ENCODE measurements around the gene PAQR9. TPM values are rescaled to one million over a fixed set of nuclear protein-coding genes. Genes with fewer than 3 reads are reported as not detected.

Gene PAQR9
- total RNA-seq, 2 donors from 2014 or later: not detected

DNA sequence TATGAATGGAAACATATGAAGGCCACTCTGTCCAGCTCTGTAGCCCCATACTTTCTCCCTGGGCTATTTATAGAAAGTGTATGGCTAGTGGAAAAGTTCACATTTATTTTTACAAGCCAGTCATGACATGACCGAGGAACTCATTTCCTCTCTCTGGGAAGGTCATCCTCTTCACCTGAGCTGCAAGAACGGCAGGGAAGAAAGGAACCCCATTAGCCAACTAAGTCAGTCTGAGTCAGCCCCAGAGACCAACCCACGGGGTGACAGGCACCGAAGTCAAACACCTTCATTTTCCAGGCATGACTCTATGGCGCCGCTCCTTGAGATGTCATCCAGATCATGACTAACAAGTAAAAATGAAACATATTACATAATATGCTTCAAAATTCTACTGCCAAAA is 4.8 kb downstream of the PAQR9 start:
- no peak overlapping the region for H3K9ac ChIP-seq (ENCODE audit: low read depth in 2 of 2, low read length in 2 of 2)
- no peaks in the 10 kb centered on the region for H3K9me3 ChIP-seq
- no peak overlapping the region for H3K4me3 ChIP-seq
- H3K36me3 ChIP-seq: no peaks in the 10 kb centered on the region
- H3K4me1 ChIP-seq: no peaks in the 10 kb centered on the region
- TF ChIP-seq, protein P1, sequence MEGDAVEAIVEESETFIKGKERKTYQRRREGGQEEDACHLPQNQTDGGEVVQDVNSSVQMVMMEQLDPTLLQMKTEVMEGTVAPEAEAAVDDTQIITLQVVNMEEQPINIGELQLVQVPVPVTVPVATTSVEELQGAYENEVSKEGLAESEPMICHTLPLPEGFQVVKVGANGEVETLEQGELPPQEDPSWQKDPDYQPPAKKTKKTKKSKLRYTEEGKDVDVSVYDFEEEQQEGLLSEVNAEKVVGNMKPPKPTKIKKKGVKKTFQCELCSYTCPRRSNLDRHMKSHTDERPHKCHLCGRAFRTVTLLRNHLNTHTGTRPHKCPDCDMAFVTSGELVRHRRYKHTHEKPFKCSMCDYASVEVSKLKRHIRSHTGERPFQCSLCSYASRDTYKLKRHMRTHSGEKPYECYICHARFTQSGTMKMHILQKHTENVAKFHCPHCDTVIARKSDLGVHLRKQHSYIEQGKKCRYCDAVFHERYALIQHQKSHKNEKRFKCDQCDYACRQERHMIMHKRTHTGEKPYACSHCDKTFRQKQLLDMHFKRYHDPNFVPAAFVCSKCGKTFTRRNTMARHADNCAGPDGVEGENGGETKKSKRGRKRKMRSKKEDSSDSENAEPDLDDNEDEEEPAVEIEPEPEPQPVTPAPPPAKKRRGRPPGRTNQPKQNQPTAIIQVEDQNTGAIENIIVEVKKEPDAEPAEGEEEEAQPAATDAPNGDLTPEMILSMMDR (IDR thresholded peaks at IDR 0.05): no peak
- no peak overlapping the region for H3K27ac ChIP-seq
- no peak for DNase-seq
- peaks cover 31% of the 10 kb centered on the region for H3K27me3 ChIP-seq
- intact Hi-C loops (cut with DNase I): no loop called here

DNA sequence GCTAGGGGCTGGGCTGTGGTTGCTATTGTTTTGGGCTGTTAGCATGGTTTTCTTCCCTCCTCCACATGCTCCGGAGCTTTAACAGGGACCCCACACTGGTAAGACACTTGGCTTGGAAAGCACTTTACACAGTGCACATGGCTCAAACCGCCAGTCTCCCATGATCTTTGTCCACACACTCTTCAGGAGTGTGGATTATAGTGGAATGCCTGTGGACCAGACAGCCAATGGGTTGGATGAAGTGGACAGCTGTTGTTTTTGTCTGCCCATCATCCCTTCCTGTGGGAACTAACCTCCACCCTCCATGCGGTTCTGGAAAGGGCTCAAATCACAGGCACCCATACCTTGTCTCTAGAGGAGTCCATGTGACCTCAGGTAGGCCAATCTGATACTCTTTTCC is 10.0 kb downstream of the PAQR9 start:
- DNase-seq: no peak
- H3K36me3 ChIP-seq: no peaks in the 10 kb centered on the region
- no peak overlapping the region for H3K4me3 ChIP-seq
- intact Hi-C loops (cut with DNase I): no loop called here
- TF ChIP-seq, protein P1 (IDR thresholded peaks at IDR 0.05): no peak
- H3K27me3 ChIP-seq: peaks cover 3% of the 10 kb centered on the region
- no peaks in the 10 kb centered on the region for H3K4me1 ChIP-seq
- no peak overlapping the region for H3K9ac ChIP-seq (ENCODE audit: low read depth in 2 of 2, low read length in 2 of 2)
- no peaks in the 10 kb centered on the region for H3K9me3 ChIP-seq
- H3K27ac ChIP-seq: no peak overlapping the region

DNA sequence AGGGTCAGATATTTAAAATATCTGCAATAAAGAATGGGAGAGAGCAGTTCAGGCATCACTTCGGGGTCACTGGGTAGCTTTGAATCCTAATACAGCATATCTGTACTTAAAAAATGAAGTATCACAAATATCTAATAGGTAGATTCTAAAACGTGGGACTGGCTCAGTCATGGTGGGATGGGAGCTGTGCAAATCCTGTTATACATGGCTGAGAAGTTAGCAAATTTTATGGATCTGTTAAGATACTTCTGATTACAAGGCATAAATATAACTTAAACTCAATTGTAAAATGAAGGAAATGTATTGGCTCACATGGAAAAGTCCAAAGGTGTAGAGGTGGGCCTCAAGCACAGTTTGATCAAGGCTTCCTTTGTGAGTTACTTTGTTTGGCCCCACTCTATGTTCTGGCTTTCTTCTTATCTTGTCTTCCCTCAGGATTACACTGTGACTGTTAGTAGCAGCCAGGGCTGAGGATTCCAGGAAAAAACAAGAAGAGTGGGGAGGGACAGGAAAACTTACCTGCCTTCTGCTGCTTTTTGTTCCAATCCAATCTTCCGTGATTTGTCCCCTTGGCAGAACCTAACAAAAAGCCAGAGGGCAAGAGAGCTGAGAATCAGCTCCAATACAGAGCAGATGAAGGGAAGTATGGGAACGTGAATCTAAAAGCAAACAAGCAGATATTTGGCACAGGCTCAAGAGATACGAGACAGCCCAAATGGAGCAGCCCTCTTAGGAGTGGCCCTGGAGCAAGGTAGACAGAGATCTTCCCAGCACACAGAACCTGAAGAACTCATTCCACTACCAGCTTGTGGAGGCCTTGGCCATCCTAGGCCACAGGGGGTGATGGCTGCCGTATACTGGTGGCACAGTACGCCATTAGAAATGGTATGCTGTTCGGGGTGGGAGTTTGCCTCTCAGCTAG is 10.9 kb downstream of the PAQR9 start:
- TF ChIP-seq, protein P1 (IDR thresholded peaks at IDR 0.05): no peak
- Histone ChIP-seq H3K4me3 (no peak overlapping the region), H3K27me3 (no peaks in the 10 kb centered on the region), H3K4me1 (no peaks in the 10 kb centered on the region), H3K36me3 (no peaks in the 10 kb centered on the region), H3K9me3 (no peaks in the 10 kb centered on the region), H3K9ac (ENCODE audit: low read depth in 2 of 2, low read length in 2 of 2) (no peak overlapping the region), H3K27ac (no peak overlapping the region)
- intact Hi-C loops (cut with DNase I): no loop called here
- no peak for DNase-seq

DNA sequence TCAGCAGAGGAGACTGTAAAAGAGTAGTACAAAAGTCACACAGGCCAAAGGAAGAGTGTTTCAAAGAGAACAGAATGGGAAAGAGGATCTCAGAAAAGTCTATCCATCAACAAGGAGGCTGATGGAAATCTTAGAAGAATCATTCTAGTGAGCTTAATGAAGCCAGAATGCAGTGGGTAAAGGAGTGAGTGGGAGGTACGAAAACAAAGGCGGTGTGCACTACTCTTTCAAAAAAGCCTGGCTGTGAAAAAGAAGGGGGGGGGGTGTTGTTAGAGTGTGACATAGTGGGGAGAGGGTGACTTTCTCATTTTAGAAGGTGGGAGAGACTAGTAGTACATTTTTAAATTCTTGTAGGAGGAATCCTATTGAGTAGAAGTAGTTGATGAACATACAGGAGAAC is 11.7 kb downstream of the PAQR9 start:
- TF ChIP-seq, protein P1 (IDR thresholded peaks at IDR 0.05): no peak
- Histone ChIP-seq H3K9me3 (no peaks in the 10 kb centered on the region), H3K9ac (ENCODE audit: low read depth in 2 of 2, low read length in 2 of 2) (no peak overlapping the region), H3K4me1 (no peaks in the 10 kb centered on the region), H3K27ac (no peak overlapping the region), H3K27me3 (peaks cover 5% of the 10 kb centered on the region), H3K4me3 (no peak overlapping the region), H3K36me3 (no peaks in the 10 kb centered on the region)
- DNase-seq: no peak
- intact Hi-C loops (cut with DNase I): no loop called here

DNA sequence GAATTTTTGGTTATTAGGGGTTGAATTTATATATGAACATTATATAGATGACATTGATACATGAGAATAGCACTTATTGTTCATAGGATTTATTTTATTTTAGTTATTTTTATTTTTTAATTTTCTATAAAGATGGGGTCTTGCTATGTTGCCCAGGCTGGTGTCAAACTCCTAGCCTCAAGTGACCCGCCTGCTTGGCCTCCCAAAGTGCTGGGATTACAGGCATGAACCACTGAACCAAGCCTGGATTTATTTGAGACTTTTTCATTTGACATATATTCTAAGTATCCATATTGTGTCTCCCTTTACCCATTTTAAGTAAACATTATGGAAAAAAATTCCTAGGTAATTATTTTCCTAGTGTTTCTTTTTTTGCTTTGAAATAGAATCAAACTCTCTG is 12.5 kb downstream of the PAQR9 start:
- intact Hi-C loops (cut with DNase I): no loop called here
- DNase-seq: no peak
- Histone ChIP-seq H3K9me3 (no peaks in the 10 kb centered on the region), H3K36me3 (no peaks in the 10 kb centered on the region), H3K27ac (no peak overlapping the region), H3K4me1 (no peaks in the 10 kb centered on the region), H3K9ac (ENCODE audit: low read depth in 2 of 2, low read length in 2 of 2) (no peak overlapping the region), H3K4me3 (no peak overlapping the region), H3K27me3 (peaks cover 5% of the 10 kb centered on the region)
- TF ChIP-seq, protein P1 (IDR thresholded peaks at IDR 0.05): no peak

All from colonic mucosa (tissue), 4 donors.